ENCODE results near the gene SLC39A11. TPM values are rescaled to one million over a fixed set of nuclear protein-coding genes. Genes with fewer than 3 reads are reported as not detected.

The SLC39A11 gene
- total and polyA plus RNA-seq, 2 of the 13 experiments (the other 11 are each of a cell fraction or from before 2014, with no cell fraction given), result 17.2 to 31.5 TPM

DNA sequence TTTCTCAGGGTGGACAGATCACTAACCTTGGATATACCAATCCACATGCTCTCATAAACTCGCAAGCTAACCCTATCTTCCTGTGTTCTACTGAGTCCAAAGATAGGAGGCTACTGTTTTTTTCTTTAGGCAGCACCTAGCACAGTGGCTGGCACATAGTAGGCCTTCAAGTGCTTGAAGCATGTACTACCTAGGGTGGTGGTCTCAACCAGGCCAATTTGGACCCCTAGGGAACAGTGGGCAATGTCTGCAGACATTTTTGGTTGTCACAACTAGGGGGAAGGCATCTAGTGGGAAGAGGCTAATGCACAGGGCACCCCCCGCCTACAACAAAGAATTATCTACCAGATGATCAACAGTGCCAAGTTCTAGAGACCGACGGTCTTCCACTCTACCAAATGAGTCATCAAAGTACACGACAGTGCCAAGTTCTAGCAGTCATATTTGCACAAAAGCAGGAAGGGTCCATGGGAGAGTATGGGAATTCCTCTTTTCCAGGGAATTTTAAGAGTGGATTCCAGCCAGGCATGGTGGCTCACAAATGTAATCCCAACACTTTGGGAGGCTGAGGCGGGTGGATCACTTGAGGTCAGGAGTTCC, 390.3 kb downstream of the SLC39A11 start (continued):
- TF ChIP-seq ZNF879 (CRISPR knock-in tag; IDR thresholded peaks at IDR 0.05), result no peak
- peak; percentile 70 for TF ChIP-seq FOXA3 (CRISPR knock-in tag; IDR thresholded peaks at IDR 0.05)
- no peak for TF ChIP-seq CREB1 (IDR thresholded peaks at IDR 0.05)
- peak; percentile 27; the same call in 1 of the 2 replicates for TF ChIP-seq CREB1 (CRISPR knock-in tag; IDR thresholded peaks at IDR 0.05)
- TF ChIP-seq NFE2 (CRISPR knock-in tag; IDR thresholded peaks at IDR 0.05), result 0 out of 2 replicates have a peak, but pooled peaks have one; percentile 20
- TF ChIP-seq RARA (CRISPR knock-in tag; IDR thresholded peaks at IDR 0.05), result peak; percentile 75
- TF ChIP-seq ZNF776 (CRISPR knock-in tag; IDR thresholded peaks at IDR 0.05), result no peak
- TF ChIP-seq, protein P1, sequence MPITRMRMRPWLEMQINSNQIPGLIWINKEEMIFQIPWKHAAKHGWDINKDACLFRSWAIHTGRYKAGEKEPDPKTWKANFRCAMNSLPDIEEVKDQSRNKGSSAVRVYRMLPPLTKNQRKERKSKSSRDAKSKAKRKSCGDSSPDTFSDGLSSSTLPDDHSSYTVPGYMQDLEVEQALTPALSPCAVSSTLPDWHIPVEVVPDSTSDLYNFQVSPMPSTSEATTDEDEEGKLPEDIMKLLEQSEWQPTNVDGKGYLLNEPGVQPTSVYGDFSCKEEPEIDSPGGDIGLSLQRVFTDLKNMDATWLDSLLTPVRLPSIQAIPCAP (CRISPR knock-in tag; IDR thresholded peaks at IDR 0.05; ENCODE audit: low read depth), result no peak
- TF ChIP-seq ZIK1 (CRISPR knock-in tag; IDR thresholded peaks at IDR 0.05; ENCODE audit: borderline replicate concordance, low read depth), result no peak
- no peak for TF ChIP-seq ZNF101 (CRISPR knock-in tag; IDR thresholded peaks at IDR 0.05; ENCODE audit: borderline replicate concordance, low read depth)
- peak; percentile 50; the same call in 1 of the 2 replicates for TF ChIP-seq ZNF335 (CRISPR knock-in tag; IDR thresholded peaks at IDR 0.05)
- TF ChIP-seq NFKBIZ (CRISPR knock-in tag; IDR thresholded peaks at IDR 0.05), result peak; percentile 39; the same call in 1 of the 2 replicates
- no peak for TF ChIP-seq ZNF256 (CRISPR knock-in tag; conservative IDR thresholded peaks at IDR 0.05)
- TF ChIP-seq ZNF3 (CRISPR knock-in tag; IDR thresholded peaks at IDR 0.05), result no peak
- TF ChIP-seq RCOR2 (CRISPR knock-in tag; IDR thresholded peaks at IDR 0.05), result 0 out of 2 replicates have a peak, but pooled peaks have one; percentile 63
- no peak for TF ChIP-seq NBN (conservative IDR thresholded peaks at IDR 0.05)
- TF ChIP-seq KLF16 (CRISPR knock-in tag; IDR thresholded peaks at IDR 0.05), result no peak
- no peak for TF ChIP-seq SOX13 (IDR thresholded peaks at IDR 0.05)
- peak in 1 of 2 experiments; percentile 46; a peak in 1 of 4 replicates for TF ChIP-seq SOX13 (CRISPR knock-in tag; conservative IDR thresholded peaks at IDR 0.05 in 1 of 2, IDR thresholded peaks at IDR 0.05 in 1 of 2)
- TF ChIP-seq, protein P2, sequence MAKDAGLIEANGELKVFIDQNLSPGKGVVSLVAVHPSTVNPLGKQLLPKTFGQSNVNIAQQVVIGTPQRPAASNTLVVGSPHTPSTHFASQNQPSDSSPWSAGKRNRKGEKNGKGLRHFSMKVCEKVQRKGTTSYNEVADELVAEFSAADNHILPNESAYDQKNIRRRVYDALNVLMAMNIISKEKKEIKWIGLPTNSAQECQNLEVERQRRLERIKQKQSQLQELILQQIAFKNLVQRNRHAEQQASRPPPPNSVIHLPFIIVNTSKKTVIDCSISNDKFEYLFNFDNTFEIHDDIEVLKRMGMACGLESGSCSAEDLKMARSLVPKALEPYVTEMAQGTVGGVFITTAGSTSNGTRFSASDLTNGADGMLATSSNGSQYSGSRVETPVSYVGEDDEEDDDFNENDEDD (CRISPR knock-in tag; IDR thresholded peaks at IDR 0.05; ENCODE audit: borderline replicate concordance), result peak; percentile 23; the same call in 1 of the 2 replicates
- peak; percentile 80 for TF ChIP-seq BCL6 (CRISPR knock-in tag; IDR thresholded peaks at IDR 0.05)
- no peak for TF ChIP-seq LCORL (IDR thresholded peaks at IDR 0.05)
- no peak for TF ChIP-seq LCORL (CRISPR knock-in tag; IDR thresholded peaks at IDR 0.05)
- no peak for TF ChIP-seq ZNF549 (CRISPR knock-in tag; IDR thresholded peaks at IDR 0.05)
- peak; percentile 56 for TF ChIP-seq TEAD3 (CRISPR knock-in tag; optimal IDR thresholded peaks at IDR 0.05; ENCODE audit: borderline replicate concordance)
- TF ChIP-seq, protein P3, sequence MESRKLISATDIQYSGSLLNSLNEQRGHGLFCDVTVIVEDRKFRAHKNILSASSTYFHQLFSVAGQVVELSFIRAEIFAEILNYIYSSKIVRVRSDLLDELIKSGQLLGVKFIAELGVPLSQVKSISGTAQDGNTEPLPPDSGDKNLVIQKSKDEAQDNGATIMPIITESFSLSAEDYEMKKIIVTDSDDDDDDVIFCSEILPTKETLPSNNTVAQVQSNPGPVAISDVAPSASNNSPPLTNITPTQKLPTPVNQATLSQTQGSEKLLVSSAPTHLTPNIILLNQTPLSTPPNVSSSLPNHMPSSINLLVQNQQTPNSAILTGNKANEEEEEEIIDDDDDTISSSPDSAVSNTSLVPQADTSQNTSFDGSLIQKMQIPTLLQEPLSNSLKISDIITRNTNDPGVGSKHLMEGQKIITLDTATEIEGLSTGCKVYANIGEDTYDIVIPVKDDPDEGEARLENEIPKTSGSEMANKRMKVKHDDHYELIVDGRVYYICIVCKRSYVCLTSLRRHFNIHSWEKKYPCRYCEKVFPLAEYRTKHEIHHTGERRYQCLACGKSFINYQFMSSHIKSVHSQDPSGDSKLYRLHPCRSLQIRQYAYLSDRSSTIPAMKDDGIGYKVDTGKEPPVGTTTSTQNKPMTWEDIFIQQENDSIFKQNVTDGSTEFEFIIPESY (CRISPR knock-in tag; IDR thresholded peaks at IDR 0.05), result no peak
- TF ChIP-seq FOSL2 (CRISPR knock-in tag; IDR thresholded peaks at IDR 0.05), result peak; percentile 98

Measured in HepG2 (cell line).